HFFc6 (cell line): ENCODE results near the gene WNT9A. TPM values are rescaled to one million over a fixed set of nuclear protein-coding genes. Genes with fewer than 3 reads are reported as not detected.

Experiments
- DNase-seq: peaks from one replicate; pipeline ENCODE4 v3.0.0-alpha.2; 2018
- H3K27ac Mint-ChIP-seq: 2 replicates; pipeline ENCODE4 v1.8.0; 2020; ENCODE audit warnings: mild to moderate bottlenecking, mixed read lengths
- H3K27me3 Mint-ChIP-seq: 2 replicates; pipeline ENCODE4 v1.8.0; 2021; ENCODE audit warnings: mild to moderate bottlenecking, moderate library complexity, mixed read lengths; ENCODE audit not compliant: insufficient read depth
- H3K36me3 Mint-ChIP-seq: 2 replicates; pipeline ENCODE4 v1.8.0; 2021; ENCODE audit warnings: low read depth, mixed read lengths
- H3K4me1 Mint-ChIP-seq: 2 replicates; pipeline ENCODE4 v1.8.0; 2020; ENCODE audit warnings: low read depth, mixed read lengths
- H3K4me3 Mint-ChIP-seq: 2 replicates; pipeline ENCODE4 v1.8.0; 2020; ENCODE audit warnings: mild to moderate bottlenecking, moderate library complexity, mixed read lengths
- H3K9me3 Mint-ChIP-seq: 2 replicates; pipeline ENCODE4 v1.8.0; 2020; ENCODE audit warnings: mild to moderate bottlenecking, mixed read lengths
- total RNA-seq, 6 experiments: library from RNA; stranded (reverse); fragmentation: NEBNext Ultra II Directional; extraction: Animal tissue kit (Norgen Biotek cat#: 25700); gene quantifications; 2 replicates in 1 of 6; 3 replicates in 5 of 6; pipeline ENCODE4 v1.2.3, GENCODE V29; 2021
- TF ChIP-seq, protein P1 (sequence below): fragments of 200-600 bp; sonication (generic); IDR thresholded peaks from 2 replicates; pipeline ENCODE4 v1.5.0; 2021; ENCODE audit warnings: antibody characterized with exemption, mild to moderate bottlenecking

The WNT9A gene
- total RNA-seq, 6 experiments from 2014 or later, result 0.17 to 0.67 (median 0.57) TPM

DNA sequence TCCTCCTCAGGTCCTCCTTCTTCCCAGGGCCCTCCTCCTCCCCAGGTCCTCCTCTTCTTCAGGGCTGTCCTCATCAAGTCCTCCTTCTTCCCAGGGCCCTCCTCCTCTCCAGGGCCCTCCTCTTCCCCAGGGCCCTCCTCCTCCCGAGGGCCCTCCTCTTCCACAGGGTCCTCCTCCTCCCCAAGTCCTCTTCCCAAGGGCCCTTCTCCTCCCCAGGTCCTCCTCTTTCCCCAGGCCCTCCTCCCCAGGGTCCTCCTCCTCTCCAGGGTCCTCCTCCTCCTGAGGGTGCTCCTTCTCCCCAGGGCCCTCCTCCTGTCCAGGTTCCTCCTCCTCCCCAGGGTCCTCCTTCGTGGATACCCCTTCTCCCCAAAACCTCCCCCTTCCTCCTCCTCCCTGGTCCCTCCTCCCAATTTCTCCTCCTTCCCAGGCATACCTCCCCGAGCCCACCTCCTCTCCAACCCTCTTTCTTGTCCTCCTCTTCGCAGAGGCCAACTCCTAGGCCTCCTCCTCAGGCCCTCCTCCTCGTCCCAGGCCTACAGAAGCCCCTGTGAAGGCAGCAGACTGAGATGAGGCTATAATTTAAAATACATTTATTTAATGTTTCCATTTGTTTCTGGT, 29.5 kb downstream of the WNT9A start:
- H3K27ac Mint-ChIP-seq, result no peak overlapping the region
- H3K4me1 Mint-ChIP-seq, result no peaks in the 10 kb centered on the region
- H3K9me3 Mint-ChIP-seq, result no peaks in the 10 kb centered on the region; the same call in 1 of the 2 replicates
- no peak overlapping the region for H3K4me3 Mint-ChIP-seq
- TF ChIP-seq, protein P1, sequence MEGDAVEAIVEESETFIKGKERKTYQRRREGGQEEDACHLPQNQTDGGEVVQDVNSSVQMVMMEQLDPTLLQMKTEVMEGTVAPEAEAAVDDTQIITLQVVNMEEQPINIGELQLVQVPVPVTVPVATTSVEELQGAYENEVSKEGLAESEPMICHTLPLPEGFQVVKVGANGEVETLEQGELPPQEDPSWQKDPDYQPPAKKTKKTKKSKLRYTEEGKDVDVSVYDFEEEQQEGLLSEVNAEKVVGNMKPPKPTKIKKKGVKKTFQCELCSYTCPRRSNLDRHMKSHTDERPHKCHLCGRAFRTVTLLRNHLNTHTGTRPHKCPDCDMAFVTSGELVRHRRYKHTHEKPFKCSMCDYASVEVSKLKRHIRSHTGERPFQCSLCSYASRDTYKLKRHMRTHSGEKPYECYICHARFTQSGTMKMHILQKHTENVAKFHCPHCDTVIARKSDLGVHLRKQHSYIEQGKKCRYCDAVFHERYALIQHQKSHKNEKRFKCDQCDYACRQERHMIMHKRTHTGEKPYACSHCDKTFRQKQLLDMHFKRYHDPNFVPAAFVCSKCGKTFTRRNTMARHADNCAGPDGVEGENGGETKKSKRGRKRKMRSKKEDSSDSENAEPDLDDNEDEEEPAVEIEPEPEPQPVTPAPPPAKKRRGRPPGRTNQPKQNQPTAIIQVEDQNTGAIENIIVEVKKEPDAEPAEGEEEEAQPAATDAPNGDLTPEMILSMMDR, result no peak
- no peak for DNase-seq
- no peaks in the 10 kb centered on the region for H3K36me3 Mint-ChIP-seq
- no peaks in the 10 kb centered on the region; the same call in 1 of the 2 replicates for H3K27me3 Mint-ChIP-seq

DNA sequence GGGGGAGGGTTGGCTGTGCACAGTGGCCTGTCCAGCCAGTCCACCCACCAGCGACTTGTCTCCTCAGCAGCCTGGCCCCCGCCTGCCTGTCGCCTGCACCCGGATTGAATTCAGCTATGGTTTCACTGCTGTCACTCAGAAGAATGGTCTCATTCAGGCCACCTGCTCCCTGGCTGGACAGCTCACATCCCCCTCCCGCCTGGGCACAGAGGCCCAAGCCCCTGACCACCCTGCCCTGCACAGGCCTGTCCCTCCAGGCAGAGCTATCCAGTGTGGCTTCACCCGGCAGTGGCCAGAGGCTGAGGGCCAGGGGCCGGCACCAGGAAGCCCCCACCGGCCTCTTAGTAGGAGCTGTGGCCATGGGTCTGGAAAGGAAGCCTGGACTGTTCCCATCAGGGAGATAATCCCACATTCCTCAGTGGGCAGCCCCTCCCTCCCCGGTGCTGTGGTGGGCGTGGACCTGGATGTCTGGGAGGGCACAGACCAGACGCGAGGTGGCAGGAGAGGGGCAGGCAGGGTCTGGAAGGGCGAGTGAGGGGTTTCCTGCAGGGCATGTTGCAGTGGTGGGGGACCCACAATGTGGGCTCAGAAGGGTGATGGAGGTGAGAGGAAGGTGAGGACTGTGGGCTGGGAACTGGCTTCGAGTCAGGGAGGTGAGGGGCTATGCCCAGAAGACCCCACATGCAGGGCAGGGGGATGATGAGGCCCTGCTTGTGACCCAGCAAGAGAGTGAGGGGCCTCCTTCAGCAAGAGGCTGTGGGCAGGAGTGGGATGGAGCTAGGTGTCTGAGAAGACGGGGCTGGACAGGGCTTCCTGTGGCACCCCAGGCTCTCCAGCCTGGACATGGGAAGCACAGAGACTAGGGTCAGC, 30.4 kb downstream of the WNT9A start:
- TF ChIP-seq, protein P1, result no peak
- DNase-seq, result no peak
- Mint-ChIP-seq H3K27ac (no peak overlapping the region), H3K4me1 (no peaks in the 10 kb centered on the region), H3K4me3 (no peak overlapping the region), H3K27me3 (no peaks in the 10 kb centered on the region; the same call in 1 of the 2 replicates), H3K36me3 (no peaks in the 10 kb centered on the region), H3K9me3 (no peaks in the 10 kb centered on the region; the same call in 1 of the 2 replicates)

DNA sequence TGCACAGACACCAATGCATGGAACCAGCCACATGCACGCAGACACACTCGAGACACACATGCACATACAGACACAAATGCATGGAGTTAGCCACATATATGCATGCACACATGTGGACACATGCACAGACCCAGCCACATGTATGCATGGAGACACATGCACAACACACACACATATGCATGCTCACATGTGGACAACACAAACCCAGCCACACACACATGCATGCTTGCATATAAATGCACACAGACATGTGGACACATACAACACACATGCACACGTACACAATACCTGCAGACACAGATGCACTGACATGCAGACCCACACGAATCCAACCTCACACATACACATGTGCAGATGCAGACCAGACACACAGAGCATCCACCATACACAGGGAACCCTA, 31.1 kb downstream of the WNT9A start:
- Mint-ChIP-seq H3K4me1 (no peaks in the 10 kb centered on the region), H3K9me3 (no peaks in the 10 kb centered on the region; the same call in 1 of the 2 replicates), H3K4me3 (no peak overlapping the region), H3K36me3 (no peaks in the 10 kb centered on the region), H3K27me3 (peaks cover 2% of the 10 kb centered on the region), H3K27ac (no peak overlapping the region)
- DNase-seq, result no peak
- TF ChIP-seq, protein P1, result no peak

DNA sequence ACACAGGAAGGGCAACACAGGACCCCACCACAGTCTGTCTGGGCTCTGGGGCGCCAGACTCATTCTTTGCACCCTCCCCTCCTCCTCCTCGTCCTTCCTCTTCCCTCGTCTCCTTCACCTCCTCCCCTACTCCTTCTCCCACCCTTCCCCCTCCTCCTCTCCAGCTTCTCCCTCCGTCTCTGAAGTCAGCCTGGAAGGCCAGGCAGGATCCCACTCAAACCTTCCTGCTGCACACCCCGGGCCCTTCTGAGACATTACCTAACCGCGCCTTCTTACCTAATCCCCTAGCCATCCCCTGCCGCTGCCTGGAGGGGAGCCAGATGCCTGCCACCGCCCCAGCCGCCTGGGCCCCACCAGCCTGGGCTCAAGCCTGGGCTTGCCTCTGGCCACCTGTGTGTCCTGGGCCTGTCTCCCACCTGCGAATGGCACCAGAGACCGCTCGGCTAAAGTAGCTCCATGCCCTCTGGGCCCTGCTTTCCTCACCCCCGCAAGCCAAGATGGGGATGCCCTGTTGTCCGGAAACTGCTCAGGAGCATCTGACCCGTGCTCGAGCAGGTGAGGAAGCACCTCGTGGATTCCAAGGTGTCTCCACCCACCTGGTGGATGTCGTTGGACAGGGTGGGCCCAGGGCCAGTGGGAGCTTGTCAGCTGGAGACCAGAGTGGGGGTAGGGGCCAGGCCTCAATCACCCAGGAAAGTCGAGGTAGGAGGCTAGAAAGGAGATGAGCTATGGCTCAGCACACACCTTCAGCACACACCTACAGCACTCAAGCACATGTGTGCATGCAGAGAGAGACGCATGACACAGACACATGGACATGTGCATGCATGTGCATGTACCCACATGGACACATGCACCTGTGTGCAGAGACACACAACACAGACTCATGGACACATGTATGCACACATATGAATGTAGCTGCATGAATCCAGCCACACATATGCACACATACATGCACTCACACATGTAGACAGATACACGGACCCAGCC, 31.9 kb downstream of the WNT9A start:
- TF ChIP-seq, protein P1, result no peak
- H3K4me3 Mint-ChIP-seq, result no peak overlapping the region
- no peaks in the 10 kb centered on the region; the same call in 1 of the 2 replicates for H3K9me3 Mint-ChIP-seq
- H3K27me3 Mint-ChIP-seq, result peaks cover 2% of the 10 kb centered on the region
- DNase-seq, result no peak
- no peaks in the 10 kb centered on the region for H3K4me1 Mint-ChIP-seq
- H3K36me3 Mint-ChIP-seq, result no peaks in the 10 kb centered on the region
- H3K27ac Mint-ChIP-seq, result no peak overlapping the region
